Ovary (tissue), 9 donors: ENCODE results near the gene NTMT2. TPM values are rescaled to one million over a fixed set of nuclear protein-coding genes. Genes with fewer than 3 reads are reported as not detected.

Experiments used
- DNase-seq, 5 donors: peaks; one replicate each; pipeline ENCODE4 v3.0.0-alpha.2; 2019 to 2020
- H3K27ac ChIP-seq, 2 donors: fragments of 200-600 bp; one replicate each; pipeline versions ENCODE4 v1.5.1 to v1.8.0; 2019 to 2022
- H3K27me3 ChIP-seq: fragments of 200-600 bp; one replicate; pipeline ENCODE4 v1.8.0; 2022
- H3K36me3 ChIP-seq: fragments of 200-600 bp; sonication (generic); one replicate; pipeline ENCODE4 v1.5.1; 2019
- H3K4me1 ChIP-seq: one replicate; pipeline ENCODE4 v1.8.1; 2013; ENCODE audit warnings: mild to moderate bottlenecking, moderate library complexity; ENCODE audit not compliant: insufficient read depth
- H3K4me3 ChIP-seq: fragments of 200-600 bp; sonication (generic); one replicate; pipeline ENCODE4 v1.5.1; 2017
- H3K9me3 ChIP-seq, 2 donors: fragments of 200-600 bp in 1 of 2; sonication (generic) in 1 of 2; one replicate each; pipeline versions ENCODE4 v1.5.1 to v1.8.1; 2013 to 2019; ENCODE audit warnings: mild to moderate bottlenecking in 1 of 2, moderate library complexity in 1 of 2
- CTCF ChIP-seq, 3 donors: fragments of 450-650 bp in 2 of 3; fragments of 200-600 bp in 1 of 3; IDR thresholded peaks; one replicate each; pipeline versions ENCODE4 v1.5.1 to v1.8.0; 2016 to 2022; ENCODE audit warnings: antibody characterized with exemption in 3 of 3, mild to moderate bottlenecking in 1 of 3
- EP300 ChIP-seq: sonication (generic); formaldehyde crosslinking; IDR thresholded peaks from one replicate; pipeline ENCODE4 v1.6.1; 2017; ENCODE audit warnings: antibody characterized with exemption
- POLR2A ChIP-seq: fragments of 450-650 bp; IDR thresholded peaks from one replicate; pipeline ENCODE4 v1.6.1; 2017; ENCODE audit warnings: antibody characterized with exemption, mild to moderate bottlenecking, moderate library complexity
- WGBS, 3 donors: extraction: QIAGEN DNeasy Blood & Tissue Kit in 1 of 3; methylation state at CpG; one replicate each; pipeline versions ENCODE4 v1.1.5 to v1.1.7; 2013 to 2017; 5-methylcytosine and 5-hydroxymethylcytosine counted together
- intact Hi-C, 4 donors: fragments of 100-400 bp; cut with DNase I; formaldehyde crosslinking; loops; one replicate each; pipeline versions ENCODE4 v1.11.0 to v1.15.1; 2022 to 2023
- polyA plus RNA-seq, 2 donors: library from polyadenylated mRNA; stranded (reverse); fragments of 200-250 nt in 1 of 2; fragments of 350-450 nt in 1 of 2; fragmentation: Illumina TruSeq in 1 of 2; extraction: RNeasy Lipid Tissue Mini Kit (QIAGEN cat#74804) in 1 of 2; gene quantifications; one replicate each; pipeline ENCODE4 v1.2.3, GENCODE V29; 2013 to 2014
- total RNA-seq, 7 donors: library from RNA; depleted of rRNA in 2 of 7; stranded (reverse); fragments of >200 nt in 2 of 7; fragmentation: NEBNext Ultra II Directional in 3 of 7; extraction: Animal tissue kit (Norgen Biotek cat#: 25700) in 3 of 7; gene quantifications; one replicate each; pipeline versions ENCODE4 v1.1.0 to v1.2.4, GENCODE V29; 2016 to 2023
- donor health status: DM: no; HTN: no; CAD: no; lungs with moderate emphysema.
- donor health status: DM: no; HTN: no; CAD: no.
- donor health status: Bipolar disorder and iron deficiency.
- donor health status: DM: yes; HTN: yes; CAD: no.
- donor health status: DM: no; HTN: no; CAD: no.
- donor health status: DM: yes; HTN: yes; CAD: no.

Gene NTMT2
- total and polyA plus RNA-seq, 9 donors, result not detected

- no peaks in the 10 kb centered on the region for H3K36me3 ChIP-seq
- no peaks in the 10 kb centered on the region for H3K4me1 ChIP-seq
- TF ChIP-seq EP300 (no peak), CTCF (IDR thresholded peaks at IDR 0.05) (no peak), POLR2A (no peak)
- no peaks in the 10 kb centered on the region for H3K9me3 ChIP-seq
- no peak overlapping the region for H3K4me3 ChIP-seq
- no peaks in the 10 kb centered on the region for H3K27me3 ChIP-seq
- H3K27ac ChIP-seq, result no peak overlapping the region
- DNase-seq, result no peak
- intact Hi-C loops, result no loop called here
Measured at GRCh38 chr1:170192546-170192945, 46.8 kb downstream of the NTMT2 start.

- Histone ChIP-seq H3K9me3 (no peaks in the 10 kb centered on the region), H3K4me3 (no peak overlapping the region), H3K27me3 (no peaks in the 10 kb centered on the region), H3K4me1 (no peaks in the 10 kb centered on the region), H3K27ac (no peak overlapping the region), H3K36me3 (no peaks in the 10 kb centered on the region)
- no peak for DNase-seq
- intact Hi-C loops, result no loop called here
- 30 to 55% (median 38%) methylated on average over 1 of the region's 1 CpG for whole genome bisulfite sequencing, 3 donors
- TF ChIP-seq POLR2A (no peak), CTCF (IDR thresholded peaks at IDR 0.05) (no peak), EP300 (no peak)
Measured at GRCh38 chr1:170194451-170194850, 48.7 kb downstream of the NTMT2 start.

GRCh38 chr1:170196490-170197236 is 50.9 kb downstream of the NTMT2 start:
- H3K4me3 ChIP-seq, result no peak overlapping the region
- H3K9me3 ChIP-seq, result no peaks in the 10 kb centered on the region
- WGBS, 3 donors, result 80 to 86% (median 84%) methylated on average over 2 of the region's 2 CpGs
- peaks cover 2% of the 10 kb centered on the region for H3K4me1 ChIP-seq
- DNase-seq, result no peak
- no peaks in the 10 kb centered on the region for H3K36me3 ChIP-seq
- H3K27ac ChIP-seq, result no peak overlapping the region
- H3K27me3 ChIP-seq, result no peaks in the 10 kb centered on the region
- TF ChIP-seq CTCF (IDR thresholded peaks at IDR 0.05), result no peak
- TF ChIP-seq EP300, result no peak
- TF ChIP-seq POLR2A, result no peak
- intact Hi-C loops, result no loop called here

- Histone ChIP-seq H3K4me3 (no peak overlapping the region), H3K4me1 (peaks cover 2% of the 10 kb centered on the region), H3K27me3 (no peaks in the 10 kb centered on the region), H3K9me3 (no peaks in the 10 kb centered on the region), H3K36me3 (no peaks in the 10 kb centered on the region), H3K27ac (no peak overlapping the region)
- WGBS, 3 donors, result 86 to 97% (median 95%) methylated on average over 1 of the region's 1 CpG
- TF ChIP-seq CTCF (IDR thresholded peaks at IDR 0.05) (no peak), EP300 (no peak), POLR2A (no peak)
- intact Hi-C loops, result no loop called here
- no peak for DNase-seq
Measured at GRCh38 chr1:170198090-170198489, 52.3 kb downstream of the NTMT2 start.
